Skeletal muscle satellite cell (primary cell): ENCODE data around the gene MRM2. TPM values are rescaled to one million over a fixed set of nuclear protein-coding genes. Genes with fewer than 3 reads are reported as not detected.

ENCODE experiments used
- H3K27me3 ChIP-seq: 2 replicates; pipeline ENCODE4 v1.7.0; 2013; ENCODE audit warnings: low read length; ENCODE audit not compliant: control insufficient read depth, insufficient read depth
- H3K36me3 ChIP-seq: 2 replicates; pipeline ENCODE4 v1.7.0; 2013; ENCODE audit warnings: mild to moderate bottlenecking, control low read depth, low read length; ENCODE audit not compliant: insufficient read depth
- H3K4me1 ChIP-seq: 2 replicates; pipeline ENCODE4 v1.7.0; 2013; ENCODE audit warnings: low read length; ENCODE audit not compliant: control insufficient read depth, insufficient read depth
- H3K4me2 ChIP-seq: 2 replicates; pipeline ENCODE4 v1.7.0; 2013; ENCODE audit warnings: mild to moderate bottlenecking, low read length
- H3K4me3 ChIP-seq: 2 replicates; pipeline ENCODE4 v1.7.0; 2013; ENCODE audit warnings: low read length
- H3K9ac ChIP-seq: 2 replicates; pipeline ENCODE4 v1.7.0; 2013; ENCODE audit warnings: mild to moderate bottlenecking, low read depth, low read length, moderate library complexity
- H3K9me3 ChIP-seq: replicated peaks from 2 replicates; pipeline ENCODE4 v1.7.0; 2013; ENCODE audit warnings: mild to moderate bottlenecking, control low read depth, low read length
- total RNA-seq: library from RNA; depleted of rRNA; stranded (reverse); fragments of >200 nt; gene quantifications from 2 replicates; pipeline ENCODE4 v1.2.3, GENCODE V29; 2012; rRNA removed

Gene MRM2
- 16.6 and 19.3 TPM in 2 replicates for total RNA-seq

DNA sequence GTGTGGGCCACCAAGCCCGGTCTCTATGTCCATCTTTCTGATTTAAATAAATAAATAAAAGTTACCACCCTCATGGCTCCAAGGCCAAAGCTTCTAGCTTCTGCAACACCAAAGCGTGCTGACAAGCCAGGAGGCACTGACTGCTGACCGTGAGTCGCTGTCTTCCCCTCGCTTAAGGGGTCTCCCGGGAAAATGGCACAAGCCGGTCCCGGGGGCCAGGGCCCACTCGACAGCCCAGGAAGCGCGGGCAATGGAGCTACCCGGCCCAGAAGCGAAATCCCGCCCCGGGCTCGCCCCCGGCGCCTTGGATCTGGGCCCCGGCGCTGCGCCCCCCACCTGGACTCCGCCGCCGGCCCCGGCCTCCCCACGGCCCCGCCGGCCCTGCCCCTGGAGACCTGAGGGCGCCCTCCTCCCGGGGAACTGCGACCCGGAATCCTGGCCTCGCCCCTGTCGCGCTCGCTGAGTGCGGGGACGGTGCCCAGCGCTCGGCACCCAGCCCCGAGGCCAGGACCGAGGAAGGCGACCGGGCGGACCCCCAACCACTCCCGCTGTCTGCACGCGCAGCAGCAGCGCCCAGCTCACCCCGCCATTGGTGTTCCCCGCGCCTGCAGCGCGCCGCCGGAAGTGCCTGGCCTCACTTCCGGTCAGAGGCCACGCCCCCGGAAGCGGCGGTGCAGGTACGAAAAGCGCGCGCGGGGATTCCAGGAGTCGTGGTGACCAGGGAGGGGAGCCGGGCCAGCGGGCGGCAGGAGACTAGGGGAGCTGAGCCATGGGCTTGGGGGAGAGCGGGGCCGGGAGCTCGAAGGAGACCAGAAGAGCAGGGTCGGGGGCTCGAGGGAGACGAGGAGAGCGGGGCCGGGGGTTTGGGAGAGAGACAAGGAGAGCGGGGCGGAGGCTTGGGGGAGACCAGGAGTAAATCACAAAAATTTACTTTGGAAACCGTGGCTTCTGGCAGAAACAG, at the start of gene MRM2, which contains the start of gene NUDT1:
TSS of gene MRM2 (minus strand) at position 626 of the 961 bp plus-strand sequence. CDS start at position 590, 36 bp downstream.
TSS of gene NUDT1 (plus strand) at position 647 of the 961 bp plus-strand sequence. CDS start 2,349 bp downstream, outside the sequence.
- Histone ChIP-seq H3K36me3 (peaks cover 21% of the 10 kb centered on the region), H3K9me3 (no peaks in the 10 kb centered on the region), H3K4me1 (peaks cover 16% of the 10 kb centered on the region)

DNA sequence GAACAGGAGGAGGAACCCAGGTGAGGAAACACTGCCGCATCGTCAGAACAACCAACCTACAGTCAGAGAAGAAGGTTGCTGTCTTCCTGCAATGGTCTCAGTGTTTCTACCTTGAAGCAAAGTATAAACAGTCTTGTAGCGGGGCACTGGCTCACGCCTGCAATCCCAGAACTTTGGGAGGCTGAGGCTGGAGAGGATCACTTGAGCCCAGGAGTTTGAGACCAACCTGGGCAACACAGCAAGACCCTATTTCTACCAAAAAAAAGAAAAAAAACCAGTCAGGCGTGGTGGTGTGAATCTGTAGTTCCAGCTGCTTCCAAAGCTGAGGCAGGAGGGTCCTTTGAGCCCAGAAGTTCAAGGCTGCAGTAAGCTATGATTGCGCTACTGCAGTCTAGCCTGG, 48.9 kb upstream of the MRM2 start:
- H3K9me3 ChIP-seq: no peaks in the 10 kb centered on the region
- no peak overlapping the region for H3K9ac ChIP-seq
- no peaks in the 10 kb centered on the region for H3K4me1 ChIP-seq
- H3K27me3 ChIP-seq: no peaks in the 10 kb centered on the region
- H3K4me2 ChIP-seq: no peak overlapping the region
- H3K4me3 ChIP-seq: no peak overlapping the region
- no peaks in the 10 kb centered on the region for H3K36me3 ChIP-seq

More for the DNA sequence above, at the start of gene MRM2, which contains the start of gene NUDT1:
- no peaks in the 10 kb centered on the region for H3K27me3 ChIP-seq
- peak within 1 kb of the TSS; percentile 93 for H3K9ac ChIP-seq
- peak within 1 kb of the TSS; percentile 99 for H3K4me2 ChIP-seq
- peak within 1 kb of the TSS; percentile 99 for H3K4me3 ChIP-seq

GRCh38 chr7:2289621-2290020, 47.6 kb upstream of the MRM2 start:
- no peaks in the 10 kb centered on the region for H3K36me3 ChIP-seq

DNA sequence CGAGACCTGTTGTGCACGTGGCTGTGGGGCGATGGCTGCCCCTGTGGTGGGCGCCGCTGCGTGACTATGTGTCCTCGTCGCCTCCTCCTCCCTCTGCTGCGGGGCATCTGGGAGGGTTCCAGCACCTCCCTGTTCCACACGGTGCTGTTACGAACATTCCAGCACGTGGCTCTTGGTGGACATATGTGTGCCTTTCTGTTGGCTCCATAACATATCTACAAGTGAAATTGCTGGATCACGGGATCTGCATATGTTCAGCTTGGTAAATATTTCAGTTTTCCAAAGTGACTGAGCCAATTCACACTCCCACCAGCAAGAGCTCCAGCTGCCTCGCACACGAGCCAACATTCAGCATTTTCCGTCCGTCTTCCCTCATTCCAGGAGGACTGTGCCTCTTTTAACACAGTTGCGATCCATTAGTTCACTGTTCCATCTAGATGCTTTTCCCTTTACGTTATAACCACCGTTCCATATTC, 47.1 kb upstream of the MRM2 start:
- Histone ChIP-seq H3K36me3 (no peaks in the 10 kb centered on the region), H3K27me3 (no peaks in the 10 kb centered on the region), H3K9ac (no peak overlapping the region), H3K9me3 (no peaks in the 10 kb centered on the region), H3K4me1 (no peaks in the 10 kb centered on the region), H3K4me2 (no peak overlapping the region), H3K4me3 (no peak overlapping the region)

More at GRCh38 chr7:2289621-2290020, 47.6 kb upstream of the MRM2 start:
- Histone ChIP-seq H3K27me3 (no peaks in the 10 kb centered on the region), H3K4me1 (no peaks in the 10 kb centered on the region), H3K9me3 (no peaks in the 10 kb centered on the region), H3K4me2 (no peak overlapping the region), H3K9ac (no peak overlapping the region), H3K4me3 (no peak overlapping the region)

- no peaks in the 10 kb centered on the region for H3K4me1 ChIP-seq
- H3K4me2 ChIP-seq: no peak overlapping the region
- no peak overlapping the region for H3K4me3 ChIP-seq
- no peaks in the 10 kb centered on the region for H3K9me3 ChIP-seq
- H3K9ac ChIP-seq: no peak overlapping the region
- no peaks in the 10 kb centered on the region for H3K27me3 ChIP-seq
- H3K36me3 ChIP-seq: no peaks in the 10 kb centered on the region
Observed at GRCh38 chr7:2288503-2288902, 46.5 kb upstream of the MRM2 start.

DNA sequence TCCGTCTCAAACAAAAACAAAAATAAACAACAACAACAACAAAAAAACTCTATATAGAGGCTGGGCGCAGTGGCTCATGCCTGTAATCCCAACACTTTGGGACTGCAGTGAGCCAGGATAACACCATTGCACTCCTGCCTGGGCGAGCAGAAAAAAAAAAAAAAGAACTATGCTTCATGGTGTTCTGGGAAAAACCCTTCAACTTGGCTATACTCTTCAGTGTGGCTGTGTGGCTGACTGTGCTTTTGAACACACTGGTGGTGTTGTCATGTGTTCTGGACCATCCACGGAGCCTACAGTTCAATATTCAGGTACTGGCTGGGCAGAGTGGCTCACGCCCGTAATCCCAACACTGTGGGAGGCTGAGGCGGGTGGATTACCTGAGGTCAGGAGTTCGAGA, 45.7 kb upstream of the MRM2 start:
- no peaks in the 10 kb centered on the region for H3K4me1 ChIP-seq
- no peak overlapping the region for H3K4me2 ChIP-seq
- no peak overlapping the region for H3K4me3 ChIP-seq
- H3K27me3 ChIP-seq: no peaks in the 10 kb centered on the region
- H3K36me3 ChIP-seq: no peaks in the 10 kb centered on the region
- no peaks in the 10 kb centered on the region for H3K9me3 ChIP-seq
- H3K9ac ChIP-seq: no peak overlapping the region

- no peaks in the 10 kb centered on the region for H3K27me3 ChIP-seq
- H3K9ac ChIP-seq: no peak overlapping the region
- H3K4me1 ChIP-seq: peaks cover 5% of the 10 kb centered on the region
- no peaks in the 10 kb centered on the region for H3K9me3 ChIP-seq
- no peak overlapping the region for H3K4me3 ChIP-seq
- H3K36me3 ChIP-seq: no peaks in the 10 kb centered on the region
- no peak overlapping the region for H3K4me2 ChIP-seq
Observed at GRCh38 chr7:2283074-2283473, 41.1 kb upstream of the MRM2 start.

DNA sequence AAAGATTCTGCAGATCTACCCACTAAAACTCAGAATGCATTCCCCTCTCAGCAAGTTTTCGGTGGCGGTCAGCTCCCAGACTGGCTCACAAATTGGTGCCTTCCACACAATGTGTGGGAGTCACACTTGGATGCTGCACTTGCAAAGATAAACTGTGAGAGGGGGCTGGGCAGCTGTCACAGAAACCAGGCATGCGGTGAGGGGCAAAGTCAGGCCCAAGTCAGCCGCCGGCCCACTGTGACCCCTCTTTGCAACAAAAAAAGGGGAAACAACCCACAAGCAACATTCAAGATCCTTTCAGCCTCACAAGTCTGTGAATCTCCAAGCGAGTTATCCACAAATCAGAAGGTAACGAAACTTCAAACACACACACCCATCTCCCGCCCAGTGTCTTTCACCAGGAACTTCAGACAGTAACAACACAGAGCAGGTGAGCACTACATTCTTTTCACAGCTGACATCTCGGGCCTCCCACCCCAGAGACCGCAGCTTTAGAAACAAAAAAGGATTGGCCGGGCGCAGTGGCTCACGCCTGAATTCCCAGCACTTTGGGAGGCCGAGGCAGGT, 40.3 kb upstream of the MRM2 start:
- Histone ChIP-seq H3K27me3 (no peaks in the 10 kb centered on the region), H3K4me1 (peaks cover 5% of the 10 kb centered on the region), H3K9ac (no peak overlapping the region)

DNA sequence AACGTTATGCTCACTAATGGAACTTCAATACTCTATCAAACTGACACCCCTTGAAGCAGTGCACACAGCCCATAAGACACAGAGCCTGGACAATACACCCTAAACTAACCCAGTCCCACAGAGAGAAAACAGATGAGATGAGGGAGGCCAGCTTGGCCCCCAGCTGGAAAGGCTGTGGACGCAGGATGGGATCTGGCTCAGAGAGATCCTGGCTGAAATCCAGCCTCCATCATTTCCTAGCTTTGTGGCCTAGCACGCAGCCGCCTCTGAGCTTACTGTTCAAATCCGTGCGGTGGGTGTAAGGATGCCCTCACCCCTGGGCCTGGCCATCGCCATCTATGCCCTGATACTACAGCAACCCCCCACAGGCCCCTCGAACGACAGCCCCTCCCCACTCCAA, 39.5 kb upstream of the MRM2 start:
- H3K9ac ChIP-seq: no peak overlapping the region
- no peak overlapping the region for H3K4me3 ChIP-seq
- peaks cover 3% of the 10 kb centered on the region for H3K36me3 ChIP-seq
- no peak overlapping the region for H3K4me2 ChIP-seq
- H3K4me1 ChIP-seq: peaks cover 5% of the 10 kb centered on the region
- no peaks in the 10 kb centered on the region for H3K9me3 ChIP-seq
- H3K27me3 ChIP-seq: no peaks in the 10 kb centered on the region

More for the DNA sequence above, 40.3 kb upstream of the MRM2 start:
- no peak overlapping the region for H3K4me2 ChIP-seq
- no peaks in the 10 kb centered on the region for H3K9me3 ChIP-seq
- no peaks in the 10 kb centered on the region for H3K36me3 ChIP-seq
- no peak overlapping the region for H3K4me3 ChIP-seq

DNA sequence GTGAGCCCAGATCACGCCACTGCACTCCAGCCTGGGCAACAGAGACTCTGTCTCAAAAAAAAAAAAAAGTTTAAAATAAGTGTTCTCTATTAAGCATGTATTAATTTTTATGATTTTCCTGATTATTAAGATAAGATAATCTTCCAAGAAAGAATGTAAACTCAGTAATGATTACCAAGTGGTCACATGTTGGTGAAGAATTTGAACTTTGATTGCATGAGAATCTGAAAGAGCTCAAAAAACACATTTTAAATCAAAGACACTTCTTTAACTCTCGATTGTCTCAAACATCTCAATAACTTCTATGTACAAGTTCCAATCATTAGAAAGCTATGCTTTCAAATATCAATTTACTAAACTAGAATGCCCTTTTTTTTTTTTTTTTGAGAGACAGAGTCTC, 38.4 kb upstream of the MRM2 start:
- Histone ChIP-seq H3K9me3 (no peaks in the 10 kb centered on the region), H3K4me2 (no peak overlapping the region), H3K27me3 (no peaks in the 10 kb centered on the region), H3K4me3 (no peak overlapping the region), H3K36me3 (peaks cover 3% of the 10 kb centered on the region), H3K4me1 (peaks cover 5% of the 10 kb centered on the region), H3K9ac (no peak overlapping the region)

DNA sequence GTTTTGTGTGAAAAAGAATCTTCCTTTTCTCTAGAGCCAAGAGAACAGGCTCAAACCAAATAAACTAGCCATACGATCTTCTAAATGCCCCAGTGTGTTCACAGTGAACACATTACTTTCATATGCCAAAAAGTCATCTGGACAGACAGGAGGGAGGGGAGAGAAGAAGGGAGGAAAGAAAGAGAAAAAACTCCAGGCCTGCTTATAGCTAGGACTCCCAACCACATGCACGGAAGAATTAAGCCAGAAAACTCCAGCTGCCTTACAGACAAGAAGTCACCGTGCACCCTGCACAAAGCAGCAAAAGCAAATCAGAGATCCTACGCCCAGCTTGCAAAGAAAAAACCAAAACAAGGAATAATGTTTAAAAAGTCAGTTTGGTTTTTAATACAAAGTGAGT, 37.9 kb upstream of the MRM2 start:
- Histone ChIP-seq H3K27me3 (no peaks in the 10 kb centered on the region), H3K36me3 (peaks cover 3% of the 10 kb centered on the region), H3K4me1 (peaks cover 5% of the 10 kb centered on the region), H3K9ac (no peak overlapping the region), H3K4me3 (no peak overlapping the region), H3K9me3 (no peaks in the 10 kb centered on the region), H3K4me2 (no peak overlapping the region)
